H9 (cell line): ENCODE data around the gene NPAS3. TPM values are rescaled to one million over a fixed set of nuclear protein-coding genes. Genes with fewer than 3 reads are reported as not detected.

ENCODE experiments used
- DNase-seq: peaks from one replicate; pipeline ENCODE4 v3.0.0-alpha.2; 2017
- H2AFZ ChIP-seq: one replicate; pipeline ENCODE4 v1.6.1; 2013; ENCODE audit warnings: mild to moderate bottlenecking, low read length, control low read depth, moderate library complexity
- H2AK5ac ChIP-seq: 2 replicates; pipeline ENCODE4 v1.6.1; 2013; ENCODE audit warnings: low read length, control low read depth, mixed read lengths; ENCODE audit not compliant: insufficient read length
- H2BK120ac ChIP-seq: one replicate; pipeline ENCODE4 v1.6.1; 2013; ENCODE audit warnings: low read depth, mild to moderate bottlenecking, low read length, control low read depth, inconsistent platforms; ENCODE audit not compliant: poor library complexity, severe bottlenecking
- H2BK12ac ChIP-seq: 2 replicates; pipeline ENCODE4 v1.6.1; 2013; ENCODE audit warnings: low read length, control low read depth, mixed read lengths, low read depth; ENCODE audit not compliant: insufficient read length
- H2BK15ac ChIP-seq: 2 replicates; pipeline ENCODE4 v1.6.1; 2013; ENCODE audit warnings: low read depth, low read length, control low read depth
- H2BK20ac ChIP-seq: one replicate; pipeline ENCODE4 v1.6.1; 2013; ENCODE audit warnings: low read depth, mild to moderate bottlenecking, low read length, control low read depth, inconsistent platforms; ENCODE audit not compliant: poor library complexity, severe bottlenecking
- H2BK5ac ChIP-seq: 2 replicates; pipeline ENCODE4 v1.6.1; 2013; ENCODE audit warnings: low read length, control low read depth, mixed read lengths; ENCODE audit not compliant: insufficient read length
- H3K14ac ChIP-seq: 2 replicates; pipeline ENCODE4 v1.6.1; 2013; ENCODE audit warnings: low read length, control low read depth; ENCODE audit not compliant: insufficient read depth
- H3K18ac ChIP-seq: 2 replicates; pipeline ENCODE4 v1.6.1; 2013; ENCODE audit warnings: low read depth, mild to moderate bottlenecking, mixed read lengths, low read length, control low read depth; ENCODE audit not compliant: insufficient read length
- H3K23ac ChIP-seq: 2 replicates; pipeline ENCODE4 v1.6.1; 2013; ENCODE audit warnings: low read length, control low read depth, mixed read lengths, low read depth; ENCODE audit not compliant: insufficient read length
- H3K23me2 ChIP-seq: 2 replicates; pipeline ENCODE4 v1.6.1; 2013; ENCODE audit warnings: low read depth, mild to moderate bottlenecking, mixed read lengths, low read length, control low read depth; ENCODE audit not compliant: insufficient read length, poor library complexity, severe bottlenecking
- H3K27ac ChIP-seq: 2 replicates; pipeline ENCODE4 v1.5.1; 2013; ENCODE audit warnings: low read length, control low read depth, mixed read lengths, low read depth; ENCODE audit not compliant: insufficient read length
- H3K27me3 ChIP-seq: 2 replicates; pipeline ENCODE4 v1.6.1; 2013; ENCODE audit warnings: low read length, control low read depth, inconsistent platforms; ENCODE audit not compliant: insufficient read depth
- H3K4ac ChIP-seq: 2 replicates; pipeline ENCODE4 v1.6.1; 2013; ENCODE audit warnings: low read depth, mild to moderate bottlenecking, control low read depth, inconsistent platforms, low read length, moderate library complexity
- H3K4me1 ChIP-seq: 2 replicates; pipeline ENCODE4 v1.6.1; 2013; ENCODE audit warnings: low read length, control low read depth, inconsistent platforms; ENCODE audit not compliant: insufficient read depth
- H3K4me2 ChIP-seq: 2 replicates; pipeline ENCODE4 v1.6.1; 2013; ENCODE audit warnings: low read length, control low read depth, mixed read lengths; ENCODE audit not compliant: insufficient read length, insufficient read depth
- H3K56ac ChIP-seq: 2 replicates; pipeline ENCODE4 v1.6.1; 2013; ENCODE audit warnings: low read depth, mild to moderate bottlenecking, mixed read lengths, low read length, control low read depth; ENCODE audit not compliant: insufficient read length
- H3K79me1 ChIP-seq: 2 replicates; pipeline ENCODE4 v1.6.1; 2013; ENCODE audit warnings: low read depth, mild to moderate bottlenecking, moderate library complexity, low read length, control low read depth, inconsistent platforms; ENCODE audit not compliant: insufficient read depth, poor library complexity, severe bottlenecking
- H3K79me2 ChIP-seq: 2 replicates; pipeline ENCODE4 v1.6.1; 2013; ENCODE audit warnings: low read length, control low read depth, inconsistent platforms; ENCODE audit not compliant: insufficient read depth
- H3K9ac ChIP-seq: 2 replicates; pipeline ENCODE4 v1.6.1; 2013; ENCODE audit warnings: low read length, control low read depth, mixed read lengths; ENCODE audit not compliant: insufficient read length; ENCODE audit errors: extremely low read depth
- H3K9me3 ChIP-seq: one replicate; pipeline ENCODE4 v1.6.1; 2013; ENCODE audit warnings: low read depth, low read length, inconsistent platforms; ENCODE audit not compliant: control insufficient read depth
- H3T11ph ChIP-seq: one replicate; pipeline ENCODE4 v1.6.1; 2013; ENCODE audit warnings: mild to moderate bottlenecking, low read length, control low read depth, inconsistent platforms
- H4K20me1 ChIP-seq: one replicate; pipeline ENCODE4 v1.6.1; 2013; ENCODE audit not compliant: control insufficient read depth, insufficient read length, insufficient read depth
- H4K5ac ChIP-seq: 2 replicates; pipeline ENCODE4 v1.6.1; 2013; ENCODE audit warnings: low read depth, mild to moderate bottlenecking, mixed read lengths, low read length, control low read depth; ENCODE audit not compliant: insufficient read length
- H4K8ac ChIP-seq: replicated peaks from 2 replicates; pipeline ENCODE4 v1.6.1; 2013; ENCODE audit warnings: low read length, control low read depth, mixed read lengths, low read depth; ENCODE audit not compliant: insufficient read length
- H4K91ac ChIP-seq: 2 replicates; pipeline ENCODE4 v1.6.1; 2013; ENCODE audit warnings: low read depth, mild to moderate bottlenecking, moderate library complexity, mixed read lengths, low read length, control low read depth; ENCODE audit not compliant: insufficient read length
- H3K27ac Mint-ChIP-seq, 3 experiments: 2 replicates in 2 of 3; 3 replicates in 1 of 3; pipeline ENCODE4 v1.8.0; 2020 to 2021; ENCODE audit warnings: mixed read lengths in 3 of 3, mild to moderate bottlenecking in 1 of 3, moderate library complexity in 1 of 3
- H3K27me3 Mint-ChIP-seq: 2 replicates; pipeline ENCODE4 v1.8.0; 2021; ENCODE audit warnings: low read depth, mild to moderate bottlenecking, moderate library complexity, mixed read lengths
- H3K36me3 Mint-ChIP-seq, 3 experiments: 2 replicates in 2 of 3; 3 replicates in 1 of 3; pipeline ENCODE4 v1.8.0; 2020 to 2021; ENCODE audit warnings: low read depth in 3 of 3, mixed read lengths in 3 of 3; ENCODE audit not compliant: insufficient read depth in 1 of 3
- H3K4me1 Mint-ChIP-seq, 2 experiments: 2 replicates each; pipeline ENCODE4 v1.8.0; 2020; ENCODE audit warnings: mixed read lengths in 2 of 2
- H3K4me3 Mint-ChIP-seq, 2 experiments: 2 replicates in 1 of 2; 3 replicates in 1 of 2; pipeline ENCODE4 v1.8.0; 2020 to 2021; ENCODE audit warnings: mild to moderate bottlenecking in 2 of 2, mixed read lengths in 2 of 2, moderate library complexity in 1 of 2
- H3K9me3 Mint-ChIP-seq, 2 experiments: 2 replicates in 1 of 2; 3 replicates in 1 of 2; pipeline ENCODE4 v1.8.0; 2020; ENCODE audit warnings: mild to moderate bottlenecking in 2 of 2, mixed read lengths in 2 of 2, moderate library complexity in 1 of 2
- CTCF ChIP-seq: fragments of 200-600 bp; sonication (generic); conservative IDR thresholded peaks from 3 replicates; pipeline ENCODE4 v1.8.0; 2021; ENCODE audit warnings: antibody characterized with exemption, mild to moderate bottlenecking
- total RNA-seq: library from RNA; stranded (reverse); gene quantifications from 2 replicates; pipeline ENCODE4 v1.2.1, GENCODE V29; 2021

Gene NPAS3
- total RNA-seq, 1 experiment from 2014 or later: 0.17 TPM

GRCh38 chr14:33629792-33630191 is 691.1 kb downstream of the NPAS3 start:
- H3K9me3 ChIP-seq: no peaks in the 10 kb centered on the region
- H3K4me1 Mint-ChIP-seq: peaks cover 11 to 14% of the 10 kb centered on the region in 2 experiments
- no peak overlapping the region for H3K27ac Mint-ChIP-seq
- no peak overlapping the region for H2BK12ac ChIP-seq
- H3K27me3 ChIP-seq: no peaks in the 10 kb centered on the region
- H3K9me3 Mint-ChIP-seq: no peaks in the 10 kb centered on the region
- H3K27me3 Mint-ChIP-seq: no peaks in the 10 kb centered on the region; the same call in 1 of the 2 replicates
- H4K8ac ChIP-seq: no peak overlapping the region
- H2BK5ac ChIP-seq: no peak overlapping the region
- no peak overlapping the region for H4K91ac ChIP-seq
- no peaks in the 10 kb centered on the region for H3K79me1 ChIP-seq
- no peak overlapping the region for H4K5ac ChIP-seq
- H4K20me1 ChIP-seq: no peaks in the 10 kb centered on the region
- no peak overlapping the region for H3K9ac ChIP-seq
- no peak for DNase-seq
- no peak overlapping the region for H3K4me2 ChIP-seq
- H3K18ac ChIP-seq: no peak overlapping the region
- H2BK120ac ChIP-seq: no peak overlapping the region
- H3K23ac ChIP-seq: no peak overlapping the region
- H3K4me3 Mint-ChIP-seq: no peak overlapping the region
- no peak for TF ChIP-seq CTCF
- H2BK20ac ChIP-seq: no peak overlapping the region
- H3K27ac ChIP-seq: no peak overlapping the region
- H3K23me2 ChIP-seq: no peaks in the 10 kb centered on the region
- H2AK5ac ChIP-seq: no peak overlapping the region
- H3K56ac ChIP-seq: no peak overlapping the region
- H3K14ac ChIP-seq: no peak overlapping the region
- no peaks in the 10 kb centered on the region for H3K36me3 Mint-ChIP-seq
- H3T11ph ChIP-seq: no peak overlapping the region
- H3K4me1 ChIP-seq: no peaks in the 10 kb centered on the region
- no peak overlapping the region for H2BK15ac ChIP-seq
- no peaks in the 10 kb centered on the region for H3K79me2 ChIP-seq
- no peak overlapping the region for H3K4ac ChIP-seq
- H2AFZ ChIP-seq: no peak overlapping the region
